WTC11 (cell line): ENCODE measurements around the gene CDH18. TPM values are rescaled to one million over a fixed set of nuclear protein-coding genes. Genes with fewer than 3 reads are reported as not detected.

ENCODE experiments used
- ATAC-seq: fragments of 200-7000 bp; cut with Tn5 transposase; 2 replicates; pipeline ENCODE4 v1.10.0; 2021; ENCODE audit warnings: mild to moderate bottlenecking, moderate library complexity
- CTCF ChIA-PET: fragments of 300-600 bp; sonication (Branson Sonifier 250); formaldehyde crosslinking; loops from one replicate; lab custom pipeline; 2021; ENCODE audit warnings: antibody characterized with exemption; lab: Charles Lee
- POLR2A ChIA-PET: fragments of 350-600 bp; sonication (Branson Sonifier 250); formaldehyde crosslinking; loops from one replicate; lab custom pipeline; 2021; ENCODE audit warnings: antibody characterized with exemption; lab: Charles Lee
- DNase-seq: peaks from one replicate; pipeline ENCODE4 v3.0.0; 2021; ENCODE audit warnings: low spot score
- H3K27ac Mint-ChIP-seq: 2 replicates; pipeline ENCODE4 v1.8.0; 2021; ENCODE audit warnings: mixed read lengths
- H3K27me3 Mint-ChIP-seq: 2 replicates; pipeline ENCODE4 v1.8.0; 2021; ENCODE audit warnings: low read depth, mild to moderate bottlenecking, moderate library complexity, mixed read lengths
- H3K36me3 Mint-ChIP-seq: 2 replicates; pipeline ENCODE4 v1.8.0; 2021; ENCODE audit warnings: mixed read lengths
- H3K4me1 Mint-ChIP-seq: 2 replicates; pipeline ENCODE4 v1.8.0; 2022; ENCODE audit warnings: mixed read lengths
- H3K4me3 Mint-ChIP-seq: 2 replicates; pipeline ENCODE4 v1.8.0; 2021; ENCODE audit warnings: mild to moderate bottlenecking, moderate library complexity, mixed read lengths
- H3K9me3 Mint-ChIP-seq: 2 replicates; pipeline ENCODE4 v1.8.0; 2021; ENCODE audit warnings: mixed read lengths
- ATF1 ChIP-seq: sonication (generic); formaldehyde crosslinking; IDR thresholded peaks from 2 replicates; pipeline ENCODE4 v1.8.1; 2023; ENCODE audit warnings: mild to moderate bottlenecking, moderate library complexity, missing genetic modification reagents
- CBFB ChIP-seq: sonication (generic); formaldehyde crosslinking; IDR thresholded peaks from 2 replicates; pipeline ENCODE4 v1.8.1; 2022; ENCODE audit warnings: mild to moderate bottlenecking, low read depth, missing genetic modification reagents
- ETV6 ChIP-seq: sonication (generic); formaldehyde crosslinking; IDR thresholded peaks from 2 replicates; pipeline ENCODE4 v1.8.1; 2022; ENCODE audit warnings: mild to moderate bottlenecking, missing genetic modification reagents
- FOXJ3 ChIP-seq: sonication (generic); formaldehyde crosslinking; IDR thresholded peaks from 2 replicates; pipeline ENCODE4 v1.9.0; 2021; ENCODE audit warnings: missing genetic modification reagents, mild to moderate bottlenecking, borderline replicate concordance
- FOXK1 ChIP-seq: sonication (generic); formaldehyde crosslinking; IDR thresholded peaks from 2 replicates; pipeline ENCODE4 v1.8.0; 2022; ENCODE audit warnings: mild to moderate bottlenecking, moderate library complexity, missing genetic modification reagents
- GRHL2 ChIP-seq: fragments of 250-450 bp; sonication (Bioruptor Pico); IDR thresholded peaks from 2 replicates; pipeline ENCODE4 v1.8.0; 2022; ENCODE audit warnings: mild to moderate bottlenecking, moderate library complexity; ENCODE audit not compliant: insufficient replicate concordance, severe bottlenecking
- JAZF1 ChIP-seq: fragments of 250-450 bp; sonication (Bioruptor Pico); IDR thresholded peaks from 2 replicates; pipeline ENCODE4 v1.9.0; 2021; ENCODE audit warnings: moderate library complexity, mild to moderate bottlenecking, inconsistent platforms
- NR1H2 ChIP-seq: sonication (generic); formaldehyde crosslinking; IDR thresholded peaks from 2 replicates; pipeline ENCODE4 v1.9.0; 2021; ENCODE audit warnings: mild to moderate bottlenecking, moderate library complexity, missing genetic modification reagents
- PRRX2 ChIP-seq: fragments of 250-450 bp; sonication (Bioruptor Pico); IDR thresholded peaks from 2 replicates; pipeline ENCODE4 v1.8.0; 2021; ENCODE audit warnings: mild to moderate bottlenecking
- RELA ChIP-seq: sonication (generic); formaldehyde crosslinking; IDR thresholded peaks from 2 replicates; pipeline ENCODE4 v1.8.1; 2022; ENCODE audit warnings: missing genetic modification reagents, mild to moderate bottlenecking, borderline replicate concordance
- RORB ChIP-seq: fragments of 250-450 bp; sonication (Bioruptor Pico); IDR thresholded peaks from 2 replicates; pipeline ENCODE4 v1.9.0; 2021; ENCODE audit warnings: mild to moderate bottlenecking
- SMAD3 ChIP-seq: sonication (generic); formaldehyde crosslinking; IDR thresholded peaks from 2 replicates; pipeline ENCODE4 v1.8.0; 2022; ENCODE audit warnings: missing genetic modification reagents, mild to moderate bottlenecking, borderline replicate concordance
- TCF7 ChIP-seq: sonication (generic); formaldehyde crosslinking; IDR thresholded peaks from 2 replicates; pipeline ENCODE4 v1.8.0; 2022; ENCODE audit warnings: mild to moderate bottlenecking, low read depth, missing genetic modification reagents, moderate library complexity
- TEAD1 ChIP-seq: sonication (generic); formaldehyde crosslinking; IDR thresholded peaks from 2 replicates; pipeline ENCODE4 v1.8.0; 2022; ENCODE audit warnings: mild to moderate bottlenecking, missing genetic modification reagents
- TP53 ChIP-seq: sonication (generic); formaldehyde crosslinking; IDR thresholded peaks from 2 replicates; pipeline ENCODE4 v1.8.1; 2023; ENCODE audit warnings: mild to moderate bottlenecking, missing genetic modification reagents
- ZBTB21 ChIP-seq: sonication (generic); formaldehyde crosslinking; IDR thresholded peaks from 2 replicates; pipeline ENCODE4 v1.8.1; 2023; ENCODE audit warnings: mild to moderate bottlenecking, missing genetic modification reagents, borderline replicate concordance
- ZNF416 ChIP-seq: fragments of 250-450 bp; sonication (Bioruptor Pico); IDR thresholded peaks from 2 replicates; pipeline ENCODE4 v1.9.0; 2021; ENCODE audit warnings: mild to moderate bottlenecking, inconsistent platforms
- total RNA-seq: library from RNA; stranded (reverse); gene quantifications from 3 replicates; pipeline ENCODE4 v1.2.3, GENCODE V29; 2021
- TF ChIP-seq, protein P1 (sequence below): sonication (generic); formaldehyde crosslinking; IDR thresholded peaks from 2 replicates; pipeline ENCODE4 v1.8.1; 2023; ENCODE audit warnings: mild to moderate bottlenecking, missing genetic modification reagents, moderate library complexity
- TF ChIP-seq, protein P2 (sequence below): fragments of 250-450 bp; sonication (Bioruptor Pico); IDR thresholded peaks from 2 replicates; pipeline ENCODE4 v2.1.2; 2022; ENCODE audit warnings: mild to moderate bottlenecking, moderate library complexity
- TF ChIP-seq, protein P3 (sequence below): sonication (generic); formaldehyde crosslinking; IDR thresholded peaks from 2 replicates; pipeline ENCODE4 v1.8.1; 2022; ENCODE audit warnings: low read depth, missing genetic modification reagents, borderline replicate concordance
- TF ChIP-seq, protein P4 (sequence below): sonication (generic); formaldehyde crosslinking; IDR thresholded peaks from 2 replicates; pipeline ENCODE4 v1.8.1; 2023; ENCODE audit warnings: mild to moderate bottlenecking, missing genetic modification reagents
- TF ChIP-seq, protein P5 (sequence below): sonication (generic); formaldehyde crosslinking; IDR thresholded peaks from 2 replicates; pipeline ENCODE4 v1.8.1; 2023; ENCODE audit warnings: mild to moderate bottlenecking, missing genetic modification reagents, moderate library complexity
- TF ChIP-seq, protein P6 (sequence below): fragments of 250-450 bp; sonication (Bioruptor Pico); IDR thresholded peaks from 2 replicates; pipeline ENCODE4 v1.9.0; 2021; ENCODE audit warnings: mild to moderate bottlenecking
- TF ChIP-seq, protein P7 (sequence below): sonication (generic); formaldehyde crosslinking; IDR thresholded peaks from 2 replicates; pipeline ENCODE4 v1.8.0; 2022; ENCODE audit warnings: mild to moderate bottlenecking, missing genetic modification reagents
- TF ChIP-seq, protein P8 (sequence below): sonication (generic); formaldehyde crosslinking; IDR thresholded peaks from 2 replicates; pipeline ENCODE4 v1.8.0; 2022; ENCODE audit warnings: mild to moderate bottlenecking, missing genetic modification reagents

CDH18 gene
- total RNA-seq, 1 experiment from 2014 or later: 0.24 TPM

DNA sequence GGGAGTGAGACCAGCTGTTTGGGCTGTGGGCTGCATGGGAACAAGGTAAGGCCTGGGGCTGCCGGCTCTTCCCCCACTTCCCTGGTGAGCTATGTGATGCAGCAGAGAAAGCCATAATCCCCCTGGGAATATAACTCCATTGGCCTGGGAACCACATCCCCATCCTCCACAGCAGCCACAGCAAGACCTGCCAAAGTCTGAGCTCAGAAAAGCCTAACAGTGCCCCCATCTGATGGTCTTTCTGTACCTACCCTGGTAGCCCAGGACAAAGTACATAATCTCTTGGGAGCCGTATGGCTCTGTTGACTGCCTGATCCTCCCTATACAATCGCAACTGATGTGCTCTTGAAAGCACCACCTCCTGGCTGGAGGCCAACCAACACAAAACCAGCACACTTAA lies 432.6 kb downstream of the CDH18 start (continued):
- TF ChIP-seq, protein P1, sequence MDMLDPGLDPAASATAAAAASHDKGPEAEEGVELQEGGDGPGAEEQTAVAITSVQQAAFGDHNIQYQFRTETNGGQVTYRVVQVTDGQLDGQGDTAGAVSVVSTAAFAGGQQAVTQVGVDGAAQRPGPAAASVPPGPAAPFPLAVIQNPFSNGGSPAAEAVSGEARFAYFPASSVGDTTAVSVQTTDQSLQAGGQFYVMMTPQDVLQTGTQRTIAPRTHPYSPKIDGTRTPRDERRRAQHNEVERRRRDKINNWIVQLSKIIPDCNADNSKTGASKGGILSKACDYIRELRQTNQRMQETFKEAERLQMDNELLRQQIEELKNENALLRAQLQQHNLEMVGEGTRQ (CRISPR knock-in tag): no peak
- TF ChIP-seq, protein P2, sequence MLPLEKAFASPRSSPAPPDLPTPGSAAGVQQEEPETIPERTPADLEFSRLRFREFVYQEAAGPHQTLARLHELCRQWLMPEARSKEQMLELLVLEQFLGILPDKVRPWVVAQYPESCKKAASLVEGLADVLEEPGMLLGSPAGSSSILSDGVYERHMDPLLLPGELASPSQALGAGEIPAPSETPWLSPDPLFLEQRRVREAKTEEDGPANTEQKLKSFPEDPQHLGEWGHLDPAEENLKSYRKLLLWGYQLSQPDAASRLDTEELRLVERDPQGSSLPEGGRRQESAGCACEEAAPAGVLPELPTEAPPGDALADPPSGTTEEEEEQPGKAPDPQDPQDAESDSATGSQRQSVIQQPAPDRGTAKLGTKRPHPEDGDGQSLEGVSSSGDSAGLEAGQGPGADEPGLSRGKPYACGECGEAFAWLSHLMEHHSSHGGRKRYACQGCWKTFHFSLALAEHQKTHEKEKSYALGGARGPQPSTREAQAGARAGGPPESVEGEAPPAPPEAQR: no peak
- no peak for TF ChIP-seq ATF1
- TF ChIP-seq CBFB (CRISPR knock-in tag): no peak
- TF ChIP-seq TP53 (CRISPR knock-in tag): no peak
- TF ChIP-seq, protein P3, sequence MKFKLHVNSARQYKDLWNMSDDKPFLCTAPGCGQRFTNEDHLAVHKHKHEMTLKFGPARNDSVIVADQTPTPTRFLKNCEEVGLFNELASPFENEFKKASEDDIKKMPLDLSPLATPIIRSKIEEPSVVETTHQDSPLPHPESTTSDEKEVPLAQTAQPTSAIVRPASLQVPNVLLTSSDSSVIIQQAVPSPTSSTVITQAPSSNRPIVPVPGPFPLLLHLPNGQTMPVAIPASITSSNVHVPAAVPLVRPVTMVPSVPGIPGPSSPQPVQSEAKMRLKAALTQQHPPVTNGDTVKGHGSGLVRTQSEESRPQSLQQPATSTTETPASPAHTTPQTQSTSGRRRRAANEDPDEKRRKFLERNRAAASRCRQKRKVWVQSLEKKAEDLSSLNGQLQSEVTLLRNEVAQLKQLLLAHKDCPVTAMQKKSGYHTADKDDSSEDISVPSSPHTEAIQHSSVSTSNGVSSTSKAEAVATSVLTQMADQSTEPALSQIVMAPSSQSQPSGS (CRISPR knock-in tag): no peak
- TF ChIP-seq, protein P4, sequence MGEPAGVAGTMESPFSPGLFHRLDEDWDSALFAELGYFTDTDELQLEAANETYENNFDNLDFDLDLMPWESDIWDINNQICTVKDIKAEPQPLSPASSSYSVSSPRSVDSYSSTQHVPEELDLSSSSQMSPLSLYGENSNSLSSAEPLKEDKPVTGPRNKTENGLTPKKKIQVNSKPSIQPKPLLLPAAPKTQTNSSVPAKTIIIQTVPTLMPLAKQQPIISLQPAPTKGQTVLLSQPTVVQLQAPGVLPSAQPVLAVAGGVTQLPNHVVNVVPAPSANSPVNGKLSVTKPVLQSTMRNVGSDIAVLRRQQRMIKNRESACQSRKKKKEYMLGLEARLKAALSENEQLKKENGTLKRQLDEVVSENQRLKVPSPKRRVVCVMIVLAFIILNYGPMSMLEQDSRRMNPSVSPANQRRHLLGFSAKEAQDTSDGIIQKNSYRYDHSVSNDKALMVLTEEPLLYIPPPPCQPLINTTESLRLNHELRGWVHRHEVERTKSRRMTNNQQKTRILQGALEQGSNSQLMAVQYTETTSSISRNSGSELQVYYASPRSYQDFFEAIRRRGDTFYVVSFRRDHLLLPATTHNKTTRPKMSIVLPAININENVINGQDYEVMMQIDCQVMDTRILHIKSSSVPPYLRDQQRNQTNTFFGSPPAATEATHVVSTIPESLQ (CRISPR knock-in tag): no peak
- TF ChIP-seq ZNF416 (CRISPR knock-in tag): no peak
- TF ChIP-seq, protein P5, sequence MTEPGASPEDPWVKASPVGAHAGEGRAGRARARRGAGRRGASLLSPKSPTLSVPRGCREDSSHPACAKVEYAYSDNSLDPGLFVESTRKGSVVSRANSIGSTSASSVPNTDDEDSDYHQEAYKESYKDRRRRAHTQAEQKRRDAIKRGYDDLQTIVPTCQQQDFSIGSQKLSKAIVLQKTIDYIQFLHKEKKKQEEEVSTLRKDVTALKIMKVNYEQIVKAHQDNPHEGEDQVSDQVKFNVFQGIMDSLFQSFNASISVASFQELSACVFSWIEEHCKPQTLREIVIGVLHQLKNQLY (CRISPR knock-in tag): no peak
- TF ChIP-seq FOXJ3 (CRISPR knock-in tag): no peak
- TF ChIP-seq, protein P6, sequence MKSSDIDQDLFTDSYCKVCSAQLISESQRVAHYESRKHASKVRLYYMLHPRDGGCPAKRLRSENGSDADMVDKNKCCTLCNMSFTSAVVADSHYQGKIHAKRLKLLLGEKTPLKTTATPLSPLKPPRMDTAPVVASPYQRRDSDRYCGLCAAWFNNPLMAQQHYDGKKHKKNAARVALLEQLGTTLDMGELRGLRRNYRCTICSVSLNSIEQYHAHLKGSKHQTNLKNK: no peak
- TF ChIP-seq GRHL2: no peak
- TF ChIP-seq, all 79 proteins: peak for 0

DNA sequence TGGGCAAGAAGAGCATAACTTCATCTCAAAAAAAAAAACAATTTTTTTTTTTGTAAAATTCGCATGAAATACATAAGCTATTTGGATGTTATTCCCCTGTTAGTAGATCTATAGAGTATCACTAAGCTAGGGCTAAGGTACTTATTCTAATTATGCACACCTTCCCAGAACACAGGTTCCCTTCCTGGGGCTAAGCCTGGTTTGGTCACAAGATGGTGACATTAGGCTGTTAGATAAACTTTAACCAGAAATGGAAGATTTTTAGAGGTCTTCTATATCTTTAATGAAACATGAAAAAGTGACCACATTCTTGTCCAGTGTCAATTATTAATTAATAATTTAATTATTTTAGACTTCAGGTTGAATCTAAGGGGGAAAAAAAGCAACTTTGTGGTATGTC lies 433.5 kb downstream of the CDH18 start:
- ChIA-PET CTCF (no interaction called here), POLR2A (no interaction called here)
- no peaks in the 10 kb centered on the region; the same call in 1 of the 2 replicates for H3K36me3 Mint-ChIP-seq
- no peak overlapping the region for H3K27ac Mint-ChIP-seq
- ATAC-seq: no peak; the same call in 1 of the 2 replicates
- DNase-seq: no peak
- H3K4me3 Mint-ChIP-seq: no peak overlapping the region
- H3K27me3 Mint-ChIP-seq: no peaks in the 10 kb centered on the region
- TF ChIP-seq SMAD3 (CRISPR knock-in tag) (no peak), JAZF1 (CRISPR knock-in tag) (no peak), RORB (CRISPR knock-in tag) (no peak), FOXK1 (CRISPR knock-in tag) (no peak)
- no peaks in the 10 kb centered on the region for H3K4me1 Mint-ChIP-seq
- peaks cover 27% of the 10 kb centered on the region for H3K9me3 Mint-ChIP-seq

DNA sequence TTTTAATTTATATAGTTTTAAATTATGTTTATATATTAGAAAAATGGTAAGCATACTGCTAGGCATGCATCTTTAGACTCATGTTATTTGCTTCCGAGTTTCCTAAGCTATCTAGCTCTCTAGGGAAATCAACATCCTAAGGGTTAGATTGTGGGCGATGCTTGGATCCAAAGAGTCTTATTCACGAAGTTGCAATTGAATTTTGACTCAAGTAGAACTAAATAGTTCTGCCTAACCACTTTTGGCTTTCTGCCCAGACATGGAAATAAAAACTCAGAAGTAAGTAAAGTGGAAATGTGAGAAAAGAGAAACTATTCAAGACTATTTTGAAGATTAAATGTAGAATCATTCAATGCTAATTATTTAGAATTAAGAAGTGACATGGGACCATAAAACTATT lies 440.4 kb downstream of the CDH18 start:
- Mint-ChIP-seq H3K36me3 (no peaks in the 10 kb centered on the region), H3K9me3 (no peaks in the 10 kb centered on the region; the same call in 1 of the 2 replicates), H3K27ac (no peak overlapping the region), H3K4me1 (no peaks in the 10 kb centered on the region), H3K27me3 (no peaks in the 10 kb centered on the region), H3K4me3 (no peak overlapping the region)
- ChIA-PET CTCF (no interaction called here), POLR2A (no interaction called here)
- ATAC-seq: no peak
- no peak for DNase-seq
- no peak for TF ChIP-seq TEAD1 (CRISPR knock-in tag)
- no peak for TF ChIP-seq TCF7
- no peak for TF ChIP-seq ETV6 (CRISPR knock-in tag)
- no peak for TF ChIP-seq RELA (CRISPR knock-in tag)
- TF ChIP-seq, protein P7, sequence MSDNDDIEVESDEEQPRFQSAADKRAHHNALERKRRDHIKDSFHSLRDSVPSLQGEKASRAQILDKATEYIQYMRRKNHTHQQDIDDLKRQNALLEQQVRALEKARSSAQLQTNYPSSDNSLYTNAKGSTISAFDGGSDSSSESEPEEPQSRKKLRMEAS (CRISPR knock-in tag): no peak
- TF ChIP-seq, protein P8, sequence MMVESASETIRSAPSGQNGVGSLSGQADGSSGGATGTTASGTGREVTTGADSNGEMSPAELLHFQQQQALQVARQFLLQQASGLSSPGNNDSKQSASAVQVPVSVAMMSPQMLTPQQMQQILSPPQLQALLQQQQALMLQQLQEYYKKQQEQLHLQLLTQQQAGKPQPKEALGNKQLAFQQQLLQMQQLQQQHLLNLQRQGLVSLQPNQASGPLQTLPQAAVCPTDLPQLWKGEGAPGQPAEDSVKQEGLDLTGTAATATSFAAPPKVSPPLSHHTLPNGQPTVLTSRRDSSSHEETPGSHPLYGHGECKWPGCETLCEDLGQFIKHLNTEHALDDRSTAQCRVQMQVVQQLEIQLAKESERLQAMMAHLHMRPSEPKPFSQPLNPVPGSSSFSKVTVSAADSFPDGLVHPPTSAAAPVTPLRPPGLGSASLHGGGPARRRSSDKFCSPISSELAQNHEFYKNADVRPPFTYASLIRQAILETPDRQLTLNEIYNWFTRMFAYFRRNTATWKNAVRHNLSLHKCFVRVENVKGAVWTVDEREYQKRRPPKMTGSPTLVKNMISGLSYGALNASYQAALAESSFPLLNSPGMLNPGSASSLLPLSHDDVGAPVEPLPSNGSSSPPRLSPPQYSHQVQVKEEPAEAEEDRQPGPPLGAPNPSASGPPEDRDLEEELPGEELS (CRISPR knock-in tag): no peak
- TF ChIP-seq PRRX2 (CRISPR knock-in tag): no peak
- no peak for TF ChIP-seq NR1H2 (CRISPR knock-in tag)
- TF ChIP-seq ZBTB21: no peak
